GM12865 (cell line): ENCODE data around the gene IL32.

Source experiments
- DNase-seq: peaks from one replicate; pipeline ENCODE4 v3.0.0; 2010; ENCODE audit warnings: low read depth
- H3K4me3 ChIP-seq: 2 replicates; pipeline ENCODE4 v1.5.1; 2011; ENCODE audit warnings: mild to moderate bottlenecking, low read depth, low read length, control low read depth
- TF ChIP-seq, protein P1 (sequence below): IDR thresholded peaks from 2 replicates; pipeline ENCODE4 v1.5.1; 2011; ENCODE audit warnings: low read length, control low read depth, low read depth, inconsistent platforms; ENCODE audit not compliant: insufficient read depth; ENCODE audit errors: missing control alignments

The IL32 gene

DNA sequence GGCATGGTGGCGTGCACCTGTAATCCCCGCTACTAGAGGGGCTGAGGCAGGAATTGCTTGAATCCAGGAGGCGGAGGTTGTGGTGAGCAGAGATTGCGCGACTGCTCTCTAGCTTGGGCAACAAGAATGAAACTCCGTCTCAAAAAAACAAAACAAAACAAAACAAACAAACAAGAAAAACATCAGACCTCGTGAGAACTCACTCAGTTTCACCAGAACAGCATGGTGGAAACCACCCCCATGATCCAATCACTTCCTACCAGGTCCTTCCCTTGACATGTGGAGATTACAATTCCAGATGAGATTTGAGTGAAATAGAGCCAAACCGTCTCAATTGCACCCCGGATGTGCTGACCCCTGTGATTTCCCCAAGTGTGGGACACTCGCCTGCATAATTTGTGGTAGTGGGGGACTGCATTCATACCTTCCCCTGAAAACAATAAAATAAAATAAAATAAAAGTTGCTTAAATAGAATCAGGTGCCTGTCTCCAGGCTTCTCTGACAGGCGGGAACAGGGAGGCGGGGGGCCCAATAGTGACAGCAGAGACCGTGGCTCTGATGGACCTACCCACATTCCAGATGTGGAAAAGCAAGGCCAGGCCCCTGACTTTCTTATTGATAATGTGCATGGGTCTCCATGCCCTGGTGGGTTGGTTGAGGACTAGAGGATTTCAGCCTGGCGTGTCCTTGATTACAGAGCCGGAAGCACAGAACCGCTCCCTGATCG, 20.6 kb downstream of the IL32 start:
- no peak overlapping the region for H3K4me3 ChIP-seq
- TF ChIP-seq, protein P1, sequence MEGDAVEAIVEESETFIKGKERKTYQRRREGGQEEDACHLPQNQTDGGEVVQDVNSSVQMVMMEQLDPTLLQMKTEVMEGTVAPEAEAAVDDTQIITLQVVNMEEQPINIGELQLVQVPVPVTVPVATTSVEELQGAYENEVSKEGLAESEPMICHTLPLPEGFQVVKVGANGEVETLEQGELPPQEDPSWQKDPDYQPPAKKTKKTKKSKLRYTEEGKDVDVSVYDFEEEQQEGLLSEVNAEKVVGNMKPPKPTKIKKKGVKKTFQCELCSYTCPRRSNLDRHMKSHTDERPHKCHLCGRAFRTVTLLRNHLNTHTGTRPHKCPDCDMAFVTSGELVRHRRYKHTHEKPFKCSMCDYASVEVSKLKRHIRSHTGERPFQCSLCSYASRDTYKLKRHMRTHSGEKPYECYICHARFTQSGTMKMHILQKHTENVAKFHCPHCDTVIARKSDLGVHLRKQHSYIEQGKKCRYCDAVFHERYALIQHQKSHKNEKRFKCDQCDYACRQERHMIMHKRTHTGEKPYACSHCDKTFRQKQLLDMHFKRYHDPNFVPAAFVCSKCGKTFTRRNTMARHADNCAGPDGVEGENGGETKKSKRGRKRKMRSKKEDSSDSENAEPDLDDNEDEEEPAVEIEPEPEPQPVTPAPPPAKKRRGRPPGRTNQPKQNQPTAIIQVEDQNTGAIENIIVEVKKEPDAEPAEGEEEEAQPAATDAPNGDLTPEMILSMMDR, result no peak
- no peak for DNase-seq

DNA sequence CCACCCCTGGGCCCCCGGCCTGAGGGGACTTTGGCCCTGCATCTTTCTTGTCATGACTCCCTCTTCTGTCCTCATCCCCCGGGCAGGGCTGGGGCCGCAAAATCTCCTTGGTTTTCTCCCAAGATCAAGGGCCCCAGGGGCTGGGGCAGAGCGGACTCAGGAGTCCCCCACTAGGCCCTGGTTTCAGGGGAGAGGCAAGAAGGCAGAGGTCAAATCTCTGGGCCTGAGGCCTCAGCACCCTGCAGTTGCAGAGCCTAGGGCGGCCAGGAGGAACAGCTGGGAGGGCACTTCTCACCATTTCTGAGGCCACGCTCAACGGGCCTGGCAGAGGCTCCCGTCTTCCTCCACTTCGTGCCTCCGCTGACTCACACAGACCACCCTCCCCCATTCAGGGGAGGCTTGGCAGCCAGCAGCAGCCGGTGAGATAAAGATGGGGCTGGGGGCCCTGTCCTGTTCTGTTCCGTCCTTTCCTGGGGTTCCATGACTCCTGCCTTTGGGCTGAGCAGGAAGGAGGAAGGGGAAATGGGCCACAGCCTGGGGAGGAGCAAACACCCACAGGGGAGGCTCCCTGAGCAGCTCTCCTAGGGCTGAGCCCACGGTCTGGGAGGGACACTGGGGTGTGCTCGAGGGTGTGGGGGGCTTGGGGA, 21.3 kb downstream of the IL32 start:
- no peak for DNase-seq
- H3K4me3 ChIP-seq, result no peak overlapping the region
- TF ChIP-seq, protein P1, result no peak

- H3K4me3 ChIP-seq, result no peak overlapping the region
- TF ChIP-seq, protein P1, result no peak
- DNase-seq, result no peak
Observed at GRCh38 chr16:3087243-3088235, 22.1 kb downstream of the IL32 start.

DNA sequence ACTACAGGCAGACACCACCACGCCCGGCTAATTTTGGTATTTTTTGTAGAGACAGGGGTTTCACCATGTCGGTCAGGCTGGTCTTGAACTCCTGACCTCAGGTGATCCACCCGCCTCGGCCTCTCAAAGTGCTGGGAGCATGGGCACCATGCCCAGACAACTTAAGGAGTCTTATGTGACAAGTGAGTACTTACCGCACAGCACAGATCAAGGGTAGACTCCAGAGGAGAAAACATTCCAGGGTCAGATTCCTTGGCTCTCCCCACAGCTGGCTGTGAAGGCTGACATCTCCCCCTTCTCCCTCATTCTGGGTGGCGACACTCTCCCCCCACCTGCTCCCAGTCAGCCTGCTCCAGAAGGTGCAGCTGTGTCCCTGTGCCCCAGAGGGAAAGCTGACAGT, 23.0 kb downstream of the IL32 start:
- DNase-seq, result no peak
- TF ChIP-seq, protein P1, result no peak
- H3K4me3 ChIP-seq, result no peak overlapping the region

- DNase-seq, result no peak
- TF ChIP-seq, protein P1, result no peak
- H3K4me3 ChIP-seq, result no peak overlapping the region
Observed at GRCh38 chr16:3088925-3089716, 23.7 kb downstream of the IL32 start.
